Neural cell (in vitro differentiated cells): Measurements from ENCODE around the gene SDF2. TPM values are rescaled to one million over a fixed set of nuclear protein-coding genes. Genes with fewer than 3 reads are reported as not detected.

Source experiments
- H2AFZ ChIP-seq: fragments of 200-600, 300-800 bp; sonication (generic), shearing (Covaris generic); 2 replicates; pipeline ENCODE4 v1.6.0; 2014; ENCODE audit warnings: low read depth, mild to moderate bottlenecking, antibody characterized with exemption, low read length, moderate library complexity
- H3F3A ChIP-seq: fragments of 200-600 bp; shearing (Covaris generic); 2 replicates; pipeline ENCODE4 v1.6.1; 2016; ENCODE audit warnings: mild to moderate bottlenecking, moderate library complexity, mixed read lengths, antibody characterized with exemption, low read length; ENCODE audit not compliant: insufficient read depth, poor library complexity, severe bottlenecking
- H3K27ac ChIP-seq: fragments of 200-600, 300-800 bp; sonication (generic), shearing (Covaris generic); 2 replicates; pipeline ENCODE4 v1.5.1; 2014; ENCODE audit warnings: mild to moderate bottlenecking, low read length, moderate library complexity
- H3K27me3 ChIP-seq: fragments of 300-800, 200-600 bp; sonication (generic), shearing (Covaris generic); 2 replicates; pipeline ENCODE4 v1.6.0; 2014; ENCODE audit warnings: mild to moderate bottlenecking, low read depth, low read length, moderate library complexity; ENCODE audit not compliant: insufficient read depth
- H3K36me3 ChIP-seq: fragments of 300-800, 200-600 bp; sonication (generic), shearing (Covaris generic); 2 replicates; pipeline ENCODE4 v1.5.1; 2014; ENCODE audit warnings: mild to moderate bottlenecking, antibody characterized with exemption, low read length, moderate library complexity; ENCODE audit not compliant: insufficient read depth
- H3K4me2 ChIP-seq: fragments of 300-800, 200-600 bp; sonication (generic), shearing (Covaris generic); 2 replicates; pipeline ENCODE4 v1.6.0; 2014; ENCODE audit warnings: mild to moderate bottlenecking, low read length
- H3K4me3 ChIP-seq: fragments of 300-800, 200-600 bp; sonication (generic), shearing (Covaris generic); 2 replicates; pipeline ENCODE4 v1.5.1; 2014; ENCODE audit warnings: mild to moderate bottlenecking, low read length, moderate library complexity
- H3K79me2 ChIP-seq: fragments of 200-600 bp; shearing (Covaris generic); replicated peaks from 2 replicates; pipeline ENCODE4 v1.6.0; 2014; ENCODE audit warnings: mild to moderate bottlenecking, low read length, moderate library complexity; ENCODE audit not compliant: insufficient read depth
- H3K9ac ChIP-seq: fragments of 300-800, 200-600 bp; sonication (generic), shearing (Covaris generic); 2 replicates; pipeline ENCODE4 v1.6.1; 2016; ENCODE audit warnings: mild to moderate bottlenecking, low read length, mixed read lengths
- H3K9me2 ChIP-seq: fragments of 200-600 bp; shearing (Covaris generic); 2 replicates; pipeline ENCODE4 v1.6.1; 2016; ENCODE audit warnings: mild to moderate bottlenecking, low read length, mixed read lengths; ENCODE audit not compliant: insufficient read depth
- H3K9me3 ChIP-seq: fragments of 200-600, 300-800 bp; sonication (generic), shearing (Covaris generic); 2 replicates; pipeline ENCODE4 v1.6.1; 2016; ENCODE audit warnings: mild to moderate bottlenecking, mixed run types, low read length, moderate library complexity, mixed read lengths
- H4K20me1 ChIP-seq: fragments of 200-600 bp; shearing (Covaris generic); 2 replicates; pipeline ENCODE4 v1.6.1; 2016; ENCODE audit warnings: mild to moderate bottlenecking, mixed run types; ENCODE audit not compliant: insufficient read depth
- EP300 ChIP-seq: fragments of 450-650 bp; conservative IDR thresholded peaks from 2 replicates; pipeline ENCODE4 v1.6.1; 2014; ENCODE audit warnings: antibody characterized with exemption, mild to moderate bottlenecking, moderate library complexity; ENCODE audit not compliant: poor library complexity, severe bottlenecking
- EZH2 ChIP-seq: fragments of 200-600, 300-800 bp; shearing (Covaris generic), sonication (generic); IDR thresholded peaks from 2 replicates; pipeline ENCODE4 v1.6.1; 2014; ENCODE audit warnings: antibody characterized with exemption, low read length, borderline replicate concordance, mild to moderate bottlenecking; ENCODE audit not compliant: insufficient read depth, poor library complexity, severe bottlenecking
- MXI1 ChIP-seq: fragments of 450-650 bp; conservative IDR thresholded peaks from 2 replicates; pipeline ENCODE4 v1.6.1; 2014; ENCODE audit warnings: antibody characterized with exemption, mild to moderate bottlenecking; ENCODE audit not compliant: poor library complexity, severe bottlenecking
- POLR2AphosphoS5 ChIP-seq: IDR thresholded peaks from 2 replicates; pipeline ENCODE4 v1.6.1; 2012
- RAD21 ChIP-seq: fragments of 450-650 bp; conservative IDR thresholded peaks from 2 replicates; pipeline ENCODE4 v1.6.1; 2014; ENCODE audit warnings: antibody characterized with exemption, mild to moderate bottlenecking, moderate library complexity
- REST ChIP-seq: IDR thresholded peaks from 2 replicates; pipeline ENCODE4 v1.6.1; 2012; ENCODE audit warnings: borderline replicate concordance
- SMC3 ChIP-seq: fragments of 450-650 bp; conservative IDR thresholded peaks from 2 replicates; pipeline ENCODE4 v1.6.1; 2014; ENCODE audit warnings: antibody characterized with exemption, mild to moderate bottlenecking, moderate library complexity; ENCODE audit not compliant: poor library complexity
- TAF1 ChIP-seq: IDR thresholded peaks from 2 replicates; pipeline ENCODE4 v1.6.1; 2012; ENCODE audit warnings: low read depth
- polyA plus RNA-seq: library from polyadenylated mRNA; depleted of rRNA; stranded (reverse); fragments of >200 nt; gene quantifications from 2 replicates; pipeline ENCODE4 v1.2.3, GENCODE V29; 2014
- TF ChIP-seq, protein P1 (sequence below): fragments of 450-650 bp; IDR thresholded peaks from 2 replicates; pipeline ENCODE4 v1.5.1; 2014; ENCODE audit warnings: antibody characterized with exemption, mild to moderate bottlenecking, moderate library complexity; ENCODE audit not compliant: poor library complexity, severe bottlenecking

SDF2 gene
- polyA plus RNA-seq, 1 donor from 2014 or later = 129 TPM

- no peak overlapping the region for H2AFZ ChIP-seq
- H3K9me3 ChIP-seq = no peaks in the 10 kb centered on the region
- H4K20me1 ChIP-seq = no peaks in the 10 kb centered on the region
- H3K36me3 ChIP-seq = peaks cover 14% of the 10 kb centered on the region
- H3K9me2 ChIP-seq = no peaks in the 10 kb centered on the region
- H3K27ac ChIP-seq = no peak overlapping the region
- no peaks in the 10 kb centered on the region for H3F3A ChIP-seq
- no peaks in the 10 kb centered on the region for H3K27me3 ChIP-seq
- no peaks in the 10 kb centered on the region for H3K79me2 ChIP-seq
- no peak overlapping the region for H3K4me3 ChIP-seq
- no peak overlapping the region for H3K4me2 ChIP-seq
- H3K9ac ChIP-seq = no peak overlapping the region
- TF ChIP-seq TAF1 (no peak), MXI1 (no peak), EZH2 (no peak), RAD21 (no peak), REST (no peak), EP300 (no peak), SMC3 (no peak), POLR2AphosphoS5 (no peak)
- TF ChIP-seq, protein P1, sequence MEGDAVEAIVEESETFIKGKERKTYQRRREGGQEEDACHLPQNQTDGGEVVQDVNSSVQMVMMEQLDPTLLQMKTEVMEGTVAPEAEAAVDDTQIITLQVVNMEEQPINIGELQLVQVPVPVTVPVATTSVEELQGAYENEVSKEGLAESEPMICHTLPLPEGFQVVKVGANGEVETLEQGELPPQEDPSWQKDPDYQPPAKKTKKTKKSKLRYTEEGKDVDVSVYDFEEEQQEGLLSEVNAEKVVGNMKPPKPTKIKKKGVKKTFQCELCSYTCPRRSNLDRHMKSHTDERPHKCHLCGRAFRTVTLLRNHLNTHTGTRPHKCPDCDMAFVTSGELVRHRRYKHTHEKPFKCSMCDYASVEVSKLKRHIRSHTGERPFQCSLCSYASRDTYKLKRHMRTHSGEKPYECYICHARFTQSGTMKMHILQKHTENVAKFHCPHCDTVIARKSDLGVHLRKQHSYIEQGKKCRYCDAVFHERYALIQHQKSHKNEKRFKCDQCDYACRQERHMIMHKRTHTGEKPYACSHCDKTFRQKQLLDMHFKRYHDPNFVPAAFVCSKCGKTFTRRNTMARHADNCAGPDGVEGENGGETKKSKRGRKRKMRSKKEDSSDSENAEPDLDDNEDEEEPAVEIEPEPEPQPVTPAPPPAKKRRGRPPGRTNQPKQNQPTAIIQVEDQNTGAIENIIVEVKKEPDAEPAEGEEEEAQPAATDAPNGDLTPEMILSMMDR = no peak
Measured at GRCh38 chr17:28675490-28675889, 13.8 kb upstream of the SDF2 start.

DNA sequence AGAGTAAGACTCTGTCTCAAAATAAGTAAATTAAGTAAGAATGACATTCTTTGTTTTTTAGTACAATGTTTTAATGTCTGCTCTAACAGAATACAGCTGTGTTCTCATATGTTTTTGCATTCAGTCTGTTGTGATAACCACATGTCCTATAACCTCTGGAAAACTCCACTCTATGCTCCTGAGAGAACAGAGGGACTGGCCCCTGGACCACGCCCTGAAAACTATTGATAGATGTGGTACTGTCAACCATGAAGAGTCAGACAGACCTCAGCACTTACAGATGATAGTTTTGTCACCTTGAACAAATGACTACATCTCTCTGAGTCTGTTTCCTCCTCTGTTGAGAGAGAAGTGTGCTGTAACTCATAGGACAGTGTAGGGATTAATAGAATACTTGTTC is 8.2 kb upstream of the SDF2 start:
- Histone ChIP-seq H3K9me3 (no peaks in the 10 kb centered on the region), H3K27ac (no peak overlapping the region), H3K9ac (no peak overlapping the region), H4K20me1 (peaks cover 2% of the 10 kb centered on the region), H3K36me3 (peaks cover 7% of the 10 kb centered on the region), H3F3A (no peaks in the 10 kb centered on the region), H2AFZ (no peak overlapping the region), H3K4me3 (no peak overlapping the region), H3K27me3 (no peaks in the 10 kb centered on the region), H3K4me2 (no peak overlapping the region), H3K79me2 (peaks cover 25% of the 10 kb centered on the region), H3K9me2 (no peaks in the 10 kb centered on the region)
- no peak for TF ChIP-seq RAD21
- no peak for TF ChIP-seq EZH2
- TF ChIP-seq SMC3 = no peak

GRCh38 chr17:28667870-28668269 is 6.2 kb upstream of the SDF2 start:
- no peaks in the 10 kb centered on the region for H3K9me2 ChIP-seq
- TF ChIP-seq EZH2 (no peak), TAF1 (no peak), MXI1 (no peak), REST (no peak), RAD21 (no peak), POLR2AphosphoS5 (no peak), SMC3 (no peak), EP300 (no peak)
- TF ChIP-seq, protein P1 = no peak
- peaks cover 4% of the 10 kb centered on the region for H4K20me1 ChIP-seq
- H3K27ac ChIP-seq = no peak overlapping the region
- no peak overlapping the region for H3K4me3 ChIP-seq
- no peak overlapping the region for H3K9ac ChIP-seq
- H3K36me3 ChIP-seq = peaks cover 11% of the 10 kb centered on the region
- H2AFZ ChIP-seq = no peak overlapping the region
- H3K79me2 ChIP-seq = peaks cover 46% of the 10 kb centered on the region
- no peaks in the 10 kb centered on the region for H3K27me3 ChIP-seq
- no peaks in the 10 kb centered on the region for H3F3A ChIP-seq
- no peak overlapping the region for H3K4me2 ChIP-seq
- no peaks in the 10 kb centered on the region for H3K9me3 ChIP-seq
